DOHH2 (cell line): ENCODE measurements around the gene CHST10.
A peak's percentile ranks its signal among the peaks of the same experiment; 100 is the strongest.

Experiments used
- H3F3A ChIP-seq: fragments of 200-600 bp; sonication (generic), shearing (Covaris generic); 2 replicates; pipeline ENCODE4 v1.6.0; 2016; ENCODE audit warnings: antibody characterized with exemption, mild to moderate bottlenecking; ENCODE audit not compliant: control insufficient read depth, insufficient read depth
- H3K27ac ChIP-seq: fragments of 200-600 bp; sonication (generic); 2 replicates; pipeline ENCODE4 v1.5.1; 2014; ENCODE audit warnings: low read depth, mild to moderate bottlenecking, low read length, moderate library complexity
- H3K27me3 ChIP-seq: fragments of 200-600 bp; sonication (generic); 2 replicates; pipeline ENCODE4 v1.6.1; 2014; ENCODE audit warnings: mild to moderate bottlenecking, low read length, mixed read lengths; ENCODE audit not compliant: control insufficient read depth
- H3K36me3 ChIP-seq: fragments of 200-600 bp; sonication (generic); 2 replicates; pipeline ENCODE4 v1.6.1; 2014; ENCODE audit warnings: mild to moderate bottlenecking, low read length, moderate library complexity, mixed read lengths; ENCODE audit not compliant: control insufficient read depth
- H3K4me1 ChIP-seq: fragments of 200-600 bp; sonication (generic); 2 replicates; pipeline ENCODE4 v1.6.1; 2014; ENCODE audit warnings: mild to moderate bottlenecking, low read length, mixed read lengths; ENCODE audit not compliant: control insufficient read depth
- H3K4me2 ChIP-seq: fragments of 200-600 bp; sonication (generic); 2 replicates; pipeline ENCODE4 v1.6.0; 2014; ENCODE audit warnings: mild to moderate bottlenecking, low read length, moderate library complexity
- H3K4me3 ChIP-seq: fragments of 200-600 bp; sonication (generic); 2 replicates; pipeline ENCODE4 v1.5.1; 2014; ENCODE audit warnings: mild to moderate bottlenecking, low read length, mixed read lengths
- H3K79me2 ChIP-seq: fragments of 200-600 bp; sonication (generic); 2 replicates; pipeline ENCODE4 v1.6.1; 2014; ENCODE audit warnings: mild to moderate bottlenecking, low read length, mixed read lengths; ENCODE audit not compliant: control insufficient read depth
- H3K9me2 ChIP-seq: fragments of 200-600 bp; sonication (generic); replicated peaks from 2 replicates; pipeline ENCODE4 v1.6.1; 2014; ENCODE audit warnings: mild to moderate bottlenecking, low read length, mixed read lengths; ENCODE audit not compliant: control insufficient read depth
- H3K9me3 ChIP-seq: fragments of 200-600 bp; sonication (generic); 2 replicates; pipeline ENCODE4 v1.6.1; 2014; ENCODE audit warnings: antibody characterized with exemption, low read length, mixed read lengths; ENCODE audit not compliant: control insufficient read depth, insufficient read depth
- H4K20me1 ChIP-seq: fragments of 200-600 bp; sonication (generic); 2 replicates; pipeline ENCODE4 v1.6.0; 2014; ENCODE audit warnings: low read depth, mild to moderate bottlenecking, antibody characterized with exemption, low read length, moderate library complexity; ENCODE audit not compliant: control insufficient read depth, insufficient read depth
- EZH2phosphoT487 ChIP-seq: fragments of 200-600 bp; sonication (generic); IDR thresholded peaks from 2 replicates; pipeline ENCODE4 v1.6.1; 2017; ENCODE audit warnings: borderline replicate concordance, mild to moderate bottlenecking, antibody characterized with exemption, low read length, moderate library complexity, mixed read lengths
- TF ChIP-seq, protein P1 (sequence below): fragments of 200-600 bp; sonication (generic); IDR thresholded peaks from one replicate; pipeline ENCODE4 v1.5.1; 2014; ENCODE audit warnings: antibody characterized with exemption, mild to moderate bottlenecking, low read depth, low read length; ENCODE audit not compliant: poor library complexity, severe bottlenecking

The CHST10 gene

DNA sequence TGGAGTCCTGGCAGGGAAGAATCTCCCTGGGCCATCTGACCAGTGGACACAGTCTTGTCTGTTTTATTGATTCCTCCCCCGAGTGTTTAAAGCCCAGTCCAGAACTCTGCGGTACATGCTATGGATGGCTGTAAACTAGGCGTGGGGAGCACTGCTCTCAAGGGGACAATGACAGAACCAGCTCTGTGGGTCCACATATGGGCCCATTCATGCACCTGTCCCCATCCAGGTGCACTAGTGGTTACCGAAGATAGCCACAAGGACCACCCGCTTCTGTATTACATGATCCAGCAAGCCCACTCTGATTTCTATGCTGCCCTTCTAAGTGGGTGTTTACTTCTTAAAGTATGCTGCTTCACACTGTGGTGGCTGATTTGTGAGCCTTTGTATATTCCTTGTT lies 21.0 kb downstream of the CHST10 start:
- no peak for TF ChIP-seq EZH2phosphoT487
- TF ChIP-seq, protein P1, sequence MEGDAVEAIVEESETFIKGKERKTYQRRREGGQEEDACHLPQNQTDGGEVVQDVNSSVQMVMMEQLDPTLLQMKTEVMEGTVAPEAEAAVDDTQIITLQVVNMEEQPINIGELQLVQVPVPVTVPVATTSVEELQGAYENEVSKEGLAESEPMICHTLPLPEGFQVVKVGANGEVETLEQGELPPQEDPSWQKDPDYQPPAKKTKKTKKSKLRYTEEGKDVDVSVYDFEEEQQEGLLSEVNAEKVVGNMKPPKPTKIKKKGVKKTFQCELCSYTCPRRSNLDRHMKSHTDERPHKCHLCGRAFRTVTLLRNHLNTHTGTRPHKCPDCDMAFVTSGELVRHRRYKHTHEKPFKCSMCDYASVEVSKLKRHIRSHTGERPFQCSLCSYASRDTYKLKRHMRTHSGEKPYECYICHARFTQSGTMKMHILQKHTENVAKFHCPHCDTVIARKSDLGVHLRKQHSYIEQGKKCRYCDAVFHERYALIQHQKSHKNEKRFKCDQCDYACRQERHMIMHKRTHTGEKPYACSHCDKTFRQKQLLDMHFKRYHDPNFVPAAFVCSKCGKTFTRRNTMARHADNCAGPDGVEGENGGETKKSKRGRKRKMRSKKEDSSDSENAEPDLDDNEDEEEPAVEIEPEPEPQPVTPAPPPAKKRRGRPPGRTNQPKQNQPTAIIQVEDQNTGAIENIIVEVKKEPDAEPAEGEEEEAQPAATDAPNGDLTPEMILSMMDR, result no peak
- Histone ChIP-seq H3K9me2 (no peaks in the 10 kb centered on the region), H4K20me1 (no peaks in the 10 kb centered on the region)

DNA sequence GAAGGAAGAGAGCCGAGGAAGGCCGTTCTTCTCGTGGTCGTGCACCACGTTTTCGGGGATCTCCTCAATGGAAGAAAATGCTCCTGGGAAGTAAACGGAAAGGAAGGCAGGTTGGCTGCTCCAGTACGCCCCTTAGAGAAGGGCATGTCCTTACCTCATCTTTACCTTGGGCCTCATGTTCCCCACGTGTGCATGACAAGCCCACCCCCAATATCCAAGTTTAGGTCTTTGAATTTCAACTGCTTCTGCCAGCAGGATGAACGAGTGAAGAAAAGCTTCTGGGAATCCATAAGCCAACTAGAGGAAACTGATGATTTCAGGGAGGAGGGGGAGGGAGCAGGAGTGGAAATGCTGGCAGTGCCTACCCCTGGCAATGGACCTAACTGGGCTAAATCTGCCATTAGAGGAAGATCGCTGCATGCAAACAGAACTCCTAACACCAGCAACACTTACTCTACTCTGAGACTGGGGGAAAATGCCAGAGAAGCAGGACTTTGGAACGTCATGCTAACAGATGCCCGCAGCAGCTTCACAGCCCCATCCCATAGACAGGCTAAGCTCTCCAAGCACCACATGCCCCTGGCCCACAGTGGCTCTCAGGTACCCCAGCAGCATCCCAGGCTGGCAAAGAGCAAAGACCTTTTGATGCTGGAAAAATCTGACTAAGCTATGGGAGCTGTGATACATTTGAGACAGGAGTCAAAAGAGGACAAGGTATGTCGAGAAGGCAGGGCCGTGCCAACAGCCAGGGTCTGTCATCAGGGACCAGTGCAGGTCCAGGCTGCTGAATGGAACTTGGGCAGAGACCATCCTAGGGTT lies 21.7 kb downstream of the CHST10 start:
- TF ChIP-seq, protein P1, result no peak
- no peak for TF ChIP-seq EZH2phosphoT487
- Histone ChIP-seq H3K9me3 (no peaks in the 10 kb centered on the region), H3K4me3 (0 out of 2 replicates have a peak overlapping the region, but pooled peaks have one; percentile 3), H3K36me3 (peaks cover 24% of the 10 kb centered on the region), H3K4me1 (peaks cover 27% of the 10 kb centered on the region), H3K79me2 (no peaks in the 10 kb centered on the region), H3F3A (no peaks in the 10 kb centered on the region), H3K27me3 (no peaks in the 10 kb centered on the region), H3K9me2 (no peaks in the 10 kb centered on the region), H4K20me1 (no peaks in the 10 kb centered on the region), H3K27ac (no peak overlapping the region), H3K4me2 (peak overlapping the region; percentile 67)

More for the DNA sequence above, 21.0 kb downstream of the CHST10 start:
- H3F3A ChIP-seq, result no peaks in the 10 kb centered on the region
- H3K27ac ChIP-seq, result no peak overlapping the region
- peaks cover 24% of the 10 kb centered on the region for H3K36me3 ChIP-seq
- H3K79me2 ChIP-seq, result no peaks in the 10 kb centered on the region
- H3K4me3 ChIP-seq, result no peak overlapping the region
- peaks cover 27% of the 10 kb centered on the region for H3K4me1 ChIP-seq
- no peak overlapping the region for H3K4me2 ChIP-seq
- no peaks in the 10 kb centered on the region for H3K27me3 ChIP-seq
- H3K9me3 ChIP-seq, result no peaks in the 10 kb centered on the region

DNA sequence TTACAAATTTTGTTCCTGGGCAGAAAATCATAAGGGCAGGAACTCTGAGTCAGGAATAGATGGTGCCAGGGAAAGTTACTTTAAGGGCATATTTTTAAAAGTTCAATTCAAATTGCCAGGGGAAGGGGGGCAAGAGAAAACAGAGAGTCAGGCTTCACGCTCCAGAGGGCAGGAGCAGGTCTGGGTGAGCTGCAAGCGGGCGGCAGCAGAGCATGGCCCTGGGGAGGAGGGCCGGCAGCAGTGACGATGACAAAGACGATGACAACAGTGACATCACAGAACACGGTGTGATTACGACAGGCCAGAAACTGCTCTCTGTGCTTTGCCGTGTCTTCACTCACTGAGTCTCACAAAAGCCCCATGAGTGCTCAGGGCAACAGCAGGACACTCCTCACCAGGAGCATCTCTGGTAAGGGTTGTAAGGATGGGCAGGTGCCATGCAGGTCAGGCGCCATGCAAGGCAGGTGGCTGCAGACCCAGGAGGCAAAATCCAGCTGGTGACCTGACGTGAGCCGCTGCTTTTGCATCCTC lies 23.3 kb downstream of the CHST10 start:
- no peaks in the 10 kb centered on the region for H3F3A ChIP-seq
- H3K9me3 ChIP-seq, result no peaks in the 10 kb centered on the region
- H3K4me1 ChIP-seq, result peaks cover 27% of the 10 kb centered on the region
- H3K4me2 ChIP-seq, result peak overlapping the region; percentile 67
- H3K9me2 ChIP-seq, result no peaks in the 10 kb centered on the region
- no peaks in the 10 kb centered on the region for H4K20me1 ChIP-seq
- H3K79me2 ChIP-seq, result no peaks in the 10 kb centered on the region
- H3K27me3 ChIP-seq, result no peaks in the 10 kb centered on the region
- peak overlapping the region; percentile 46; the same call in 1 of the 2 replicates for H3K4me3 ChIP-seq
- TF ChIP-seq, protein P1, result no peak
- no peak for TF ChIP-seq EZH2phosphoT487
- H3K36me3 ChIP-seq, result peaks cover 24% of the 10 kb centered on the region
- 0 out of 2 replicates have a peak overlapping the region, but pooled peaks have one; percentile 21 for H3K27ac ChIP-seq
